ENCODE measurements around the gene FAM107B. TPM values are rescaled to one million over a fixed set of nuclear protein-coding genes. Genes with fewer than 3 reads are reported as not detected.

Gene FAM107B
- total RNA-seq, 5 donors from 2014 or later (not counting 1 experiment from before 2014, with no cell fraction given), result 175 to 298 (median 214) TPM

GRCh38 chr10:14656052-14656730, 118.5 kb downstream of the FAM107B start:
- H3K36me3 Mint-ChIP-seq, result no peaks in the 10 kb centered on the region
- DNase-seq (no peak), ATAC-seq (replicated peaks in 1 of 4) (no peak)
- H3K27ac Mint-ChIP-seq, result peak overlapping the region; percentile 9 to 91
- CTCF ChIA-PET, result no interaction called here
- H3K27me3 Mint-ChIP-seq, result no peaks in the 10 kb centered on the region
- WGBS (ENCODE audit: insufficient coverage), result 100% methylated on average over 2 of the region's 7 CpGs
- H3K4me1 Mint-ChIP-seq, result peaks cover 80 to 100% (median 99%) of the 10 kb centered on the region in 3 donors
- Histone ChIP-seq H3K27me3 (replicated peaks in 1 of 2; ENCODE audit: control insufficient read depth in 2 of 2, extremely low read depth in 1 of 2, insufficient read depth in 2 of 2, low read length in 1 of 2) (no peaks in the 10 kb centered on the region), H3K9me3 (no peaks in the 10 kb centered on the region), H3K4me3 (ENCODE audit: control insufficient read depth in 1 of 2, extremely low read depth in 1 of 2, low read length in 1 of 2) (no peak overlapping the region), H3K27ac (ENCODE audit: low read length) (no peak overlapping the region), H3K4me1 (ENCODE audit: control insufficient read depth in 1 of 2, extremely low read depth in 1 of 2, insufficient read depth in 2 of 2, low read length in 2 of 2) (peaks cover 53 to 62% of the 10 kb centered on the region in 2 experiments), H3K36me3 (ENCODE audit: control insufficient read depth in 2 of 2, extremely low read depth in 1 of 2, insufficient read depth in 1 of 2, low read length in 1 of 2) (no peaks in the 10 kb centered on the region)
- H3K4me3 Mint-ChIP-seq, result peak overlapping the region in 1 of 3 donors; percentile 52
- POLR2A ChIA-PET, result no interaction called here
- peaks cover 0 to 5% (median 5%) of the 10 kb centered on the region in 3 donors for H3K9me3 Mint-ChIP-seq

GRCh38 chr10:14654821-14655382, 119.8 kb downstream of the FAM107B start:
- Mint-ChIP-seq H3K4me3 (peak overlapping the region in 1 of 3 donors; percentile 52), H3K36me3 (no peaks in the 10 kb centered on the region), H3K27ac (peak overlapping the region; percentile 79 to 91), H3K27me3 (no peaks in the 10 kb centered on the region), H3K4me1 (peaks cover 69 to 100% (median 98%) of the 10 kb centered on the region in 3 donors), H3K9me3 (peaks cover 0 to 5% (median 5%) of the 10 kb centered on the region in 3 donors)
- ChIA-PET POLR2A (interaction anchor here (0.5 to 0.6 kb wide), 3 partner anchors 30 to 311 kb away, joined by 3 to 5 read pairs (median 3); no protein-coding TSS in a partner anchor), CTCF (interaction anchor here in 1 of 2 donors (0.8 kb wide), 1 partner anchor 71 kb away, joined by 3 read pairs; no protein-coding TSS in a partner anchor)
- Histone ChIP-seq H3K4me3 (ENCODE audit: control insufficient read depth in 1 of 2, extremely low read depth in 1 of 2, low read length in 1 of 2) (no peak overlapping the region), H3K27me3 (replicated peaks in 1 of 2; ENCODE audit: control insufficient read depth in 2 of 2, extremely low read depth in 1 of 2, insufficient read depth in 2 of 2, low read length in 1 of 2) (no peaks in the 10 kb centered on the region), H3K27ac (ENCODE audit: low read length) (no peak overlapping the region), H3K9me3 (no peaks in the 10 kb centered on the region), H3K4me1 (ENCODE audit: control insufficient read depth in 1 of 2, extremely low read depth in 1 of 2, insufficient read depth in 2 of 2, low read length in 2 of 2) (peaks cover 46 to 61% of the 10 kb centered on the region in 2 experiments), H3K36me3 (ENCODE audit: control insufficient read depth in 2 of 2, extremely low read depth in 1 of 2, insufficient read depth in 1 of 2, low read length in 1 of 2) (no peaks in the 10 kb centered on the region)
- ATAC-seq (replicated peaks in 1 of 4) (no peak), DNase-seq (no peak)
- WGBS (ENCODE audit: insufficient coverage), result 80% methylated on average over 1 of the region's 3 CpGs

- ChIA-PET CTCF (interaction anchor here (0.6 to 0.8 kb wide), 2 partner anchors 66 to 70 kb away, joined by 3 read pairs; no protein-coding TSS in a partner anchor), POLR2A (interaction anchor here in 1 of 2 donors (0.9 to 1.0 kb wide), 2 partner anchors 84 to 184 kb away, joined by 3 to 5 read pairs; partner anchors contain the start of genes CDNF, HSPA14 and MSANTD7)
- Mint-ChIP-seq H3K4me3 (peak overlapping the region in 2 of 3 donors; percentile 6 to 52), H3K4me1 (peaks cover 69 to 100% (median 98%) of the 10 kb centered on the region in 3 donors), H3K27ac (peak overlapping the region; percentile 79 to 91), H3K9me3 (peaks cover 0 to 3% (median 2%) of the 10 kb centered on the region in 3 donors), H3K36me3 (no peaks in the 10 kb centered on the region), H3K27me3 (no peaks in the 10 kb centered on the region)
- Histone ChIP-seq H3K9me3 (no peaks in the 10 kb centered on the region), H3K27ac (ENCODE audit: low read length) (peak overlapping the region; percentile 49), H3K4me1 (ENCODE audit: control insufficient read depth in 1 of 2, extremely low read depth in 1 of 2, insufficient read depth in 2 of 2, low read length in 2 of 2) (peaks cover 44 to 65% of the 10 kb centered on the region in 2 experiments), H3K4me3 (ENCODE audit: control insufficient read depth in 1 of 2, extremely low read depth in 1 of 2, low read length in 1 of 2) (no peak overlapping the region), H3K36me3 (ENCODE audit: control insufficient read depth in 2 of 2, extremely low read depth in 1 of 2, insufficient read depth in 1 of 2, low read length in 1 of 2) (no peaks in the 10 kb centered on the region), H3K27me3 (replicated peaks in 1 of 2; ENCODE audit: control insufficient read depth in 2 of 2, extremely low read depth in 1 of 2, insufficient read depth in 2 of 2, low read length in 1 of 2) (no peaks in the 10 kb centered on the region)
- DNase-seq (peak in 3 of 35 experiments; percentile 7 to 67 (median 39)), ATAC-seq (replicated peaks in 1 of 4) (peak in 1 of 4 experiments; percentile 72)
- 100% methylated on average over 1 of the region's 8 CpGs for WGBS (ENCODE audit: insufficient coverage)
Observed at GRCh38 chr10:14653271-14654161, 121.2 kb downstream of the FAM107B start.

GRCh38 chr10:14652816-14653215, 121.9 kb downstream of the FAM107B start:
- Mint-ChIP-seq H3K27ac (peak overlapping the region in 1 of 2 donors; percentile 91), H3K4me1 (peaks cover 71 to 100% (median 98%) of the 10 kb centered on the region in 3 donors), H3K36me3 (no peaks in the 10 kb centered on the region), H3K27me3 (no peaks in the 10 kb centered on the region), H3K9me3 (no peaks in the 10 kb centered on the region), H3K4me3 (peak overlapping the region in 1 of 3 donors; percentile 52)
- Histone ChIP-seq H3K9me3 (no peaks in the 10 kb centered on the region), H3K4me1 (ENCODE audit: control insufficient read depth in 1 of 2, extremely low read depth in 1 of 2, insufficient read depth in 2 of 2, low read length in 2 of 2) (peaks cover 42 to 64% of the 10 kb centered on the region in 2 experiments), H3K27me3 (replicated peaks in 1 of 2; ENCODE audit: control insufficient read depth in 2 of 2, extremely low read depth in 1 of 2, insufficient read depth in 2 of 2, low read length in 1 of 2) (no peaks in the 10 kb centered on the region), H3K27ac (ENCODE audit: low read length) (no peak overlapping the region), H3K4me3 (ENCODE audit: control insufficient read depth in 1 of 2, extremely low read depth in 1 of 2, low read length in 1 of 2) (no peak overlapping the region), H3K36me3 (ENCODE audit: control insufficient read depth in 2 of 2, extremely low read depth in 1 of 2, insufficient read depth in 1 of 2, low read length in 1 of 2) (no peaks in the 10 kb centered on the region)
- ATAC-seq (replicated peaks in 1 of 4) (no peak), DNase-seq (no peak)
- CTCF ChIA-PET, result no interaction called here
- 95% methylated on average over 4 of the region's 5 CpGs for WGBS (ENCODE audit: insufficient coverage)
- POLR2A ChIA-PET, result interaction anchor here in 1 of 2 donors (0.9 kb wide), 1 partner anchor 185 kb away, joined by 5 read pairs; the partner anchor contains the start of genes CDNF, HSPA14 and MSANTD7

- CTCF ChIA-PET, result interaction anchor here (0.7 to 1.3 kb wide), 2 partner anchors 90 to 92 kb away, joined by 3 read pairs; no protein-coding TSS in a partner anchor
- Histone ChIP-seq H3K9me3 (no peaks in the 10 kb centered on the region), H3K36me3 (ENCODE audit: control insufficient read depth in 2 of 2, extremely low read depth in 1 of 2, insufficient read depth in 1 of 2, low read length in 1 of 2) (no peaks in the 10 kb centered on the region), H3K4me1 (ENCODE audit: control insufficient read depth in 1 of 2, extremely low read depth in 1 of 2, insufficient read depth in 2 of 2, low read length in 2 of 2) (peaks cover 47 to 65% of the 10 kb centered on the region in 2 experiments), H3K27me3 (replicated peaks in 1 of 2; ENCODE audit: control insufficient read depth in 2 of 2, extremely low read depth in 1 of 2, insufficient read depth in 2 of 2, low read length in 1 of 2) (no peaks in the 10 kb centered on the region), H3K27ac (ENCODE audit: low read length) (no peak overlapping the region), H3K4me3 (ENCODE audit: control insufficient read depth in 1 of 2, extremely low read depth in 1 of 2, low read length in 1 of 2) (no peak overlapping the region)
- Mint-ChIP-seq H3K4me1 (peaks cover 73 to 100% (median 96%) of the 10 kb centered on the region in 3 donors), H3K27me3 (no peaks in the 10 kb centered on the region), H3K36me3 (no peaks in the 10 kb centered on the region), H3K4me3 (peak overlapping the region in 1 of 3 donors; percentile 45), H3K27ac (peak overlapping the region; percentile 2 to 80), H3K9me3 (no peaks in the 10 kb centered on the region)
- DNase-seq (no peak), ATAC-seq (replicated peaks in 1 of 4) (no peak)
- POLR2A ChIA-PET, result interaction anchor here (0.5 to 0.7 kb wide), 4 partner anchors 23 to 125 kb away, joined by 4 to 7 read pairs (median 4); no protein-coding TSS in a partner anchor
- WGBS (ENCODE audit: insufficient coverage), result 100% methylated on average over 1 of the region's 3 CpGs
Observed at GRCh38 chr10:14652067-14652466, 122.6 kb downstream of the FAM107B start.

All from T-cell (primary cell).